RPMI7951 (cell line): ENCODE data around the gene HSPA9. TPM values are rescaled to one million over a fixed set of nuclear protein-coding genes. Genes with fewer than 3 reads are reported as not detected.
"Not testable (repeated sequence)": the region's sequence is repeated elsewhere in the genome, so short reads cannot be mapped to it uniquely, and the experiment has no call there.

ENCODE experiments used
- DNase-seq: peaks from one replicate; pipeline ENCODE4 v3.0.0-alpha.2; 2012; ENCODE audit warnings: low read depth
- total RNA-seq: library from RNA; depleted of rRNA; stranded (reverse); fragments of >200 nt; shearing (Covaris generic); gene quantifications from 2 replicates; pipeline ENCODE4 v1.2.3, GENCODE V29; 2014; rRNA removed

The HSPA9 gene
- total RNA-seq, 1 experiment from 2014 or later = 172 TPM

DNA sequence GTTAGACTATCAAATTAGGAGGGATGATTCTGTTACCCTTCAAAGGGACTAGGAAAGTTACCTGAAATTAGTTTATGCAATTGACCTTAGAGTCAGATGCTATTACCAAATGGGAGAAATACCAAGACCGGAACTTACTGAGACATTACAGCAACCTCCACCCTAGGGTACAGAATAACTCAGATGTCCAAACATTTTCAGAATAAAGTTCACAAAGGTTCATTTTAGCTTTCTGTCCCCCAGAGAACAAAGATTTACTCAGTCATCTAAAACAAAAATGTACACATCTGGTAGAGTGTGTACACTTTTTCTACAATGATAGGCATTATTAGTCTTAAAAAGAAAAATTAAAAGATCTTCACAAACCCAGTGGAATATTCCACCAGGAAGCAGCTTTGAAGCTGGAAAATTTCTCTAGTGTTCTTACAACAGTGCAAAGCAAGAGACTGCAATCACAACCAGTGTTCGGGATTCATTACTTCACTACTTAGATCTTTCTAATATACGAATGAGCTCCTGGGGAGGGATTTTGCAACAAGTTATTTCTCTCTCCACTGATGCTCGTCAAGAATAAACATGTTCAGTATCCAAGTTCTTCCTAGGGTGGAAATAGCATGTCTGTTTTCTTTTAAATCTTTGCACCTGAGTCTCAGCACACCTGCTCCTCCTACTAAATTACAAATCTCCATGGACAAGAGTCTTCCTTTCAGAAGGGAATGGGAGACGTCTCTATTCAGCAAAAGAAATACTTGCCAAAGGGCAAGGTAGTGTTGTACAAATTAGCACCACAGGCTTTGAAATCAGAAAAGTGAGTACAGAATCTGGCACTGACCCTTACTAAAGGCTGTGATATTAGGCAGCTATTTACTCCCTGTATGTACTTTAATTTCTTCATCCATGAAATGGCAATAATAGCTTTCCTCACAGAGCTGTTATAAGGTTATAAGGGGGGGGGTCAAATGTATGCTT, 40.9 kb downstream of the HSPA9 start:
- no peak for DNase-seq

- DNase-seq = no peak
Measured at GRCh38 chr5:138529812-138530211, 45.4 kb downstream of the HSPA9 start.

- DNase-seq = no peak
Measured at GRCh38 chr5:138528744-138529469, 46.3 kb downstream of the HSPA9 start.

- no peak for DNase-seq
Measured at GRCh38 chr5:138528208-138528607, 47.0 kb downstream of the HSPA9 start.

GRCh38 chr5:138527170-138527569, 48.0 kb downstream of the HSPA9 start:
- no peak for DNase-seq

DNA sequence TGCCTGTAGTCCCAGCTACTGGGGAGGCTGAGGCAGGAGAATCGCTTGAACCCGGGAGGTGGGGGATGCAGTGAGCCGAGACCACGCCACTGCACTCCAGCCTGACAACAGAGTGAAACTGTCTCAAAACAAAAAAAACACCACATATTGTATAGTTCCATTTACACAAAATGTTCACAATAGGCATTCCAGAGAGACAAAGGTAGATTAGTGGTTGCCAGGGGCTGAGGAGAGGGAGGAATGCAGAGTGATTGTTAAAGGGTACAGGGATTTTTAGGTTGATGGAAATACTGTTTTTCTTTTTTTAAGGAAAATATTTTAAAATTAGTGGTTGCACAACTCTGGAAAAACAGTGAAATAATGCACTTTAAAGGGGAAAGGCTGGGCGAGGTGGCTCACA, 51.8 kb downstream of the HSPA9 start:
- no peak for DNase-seq

DNA sequence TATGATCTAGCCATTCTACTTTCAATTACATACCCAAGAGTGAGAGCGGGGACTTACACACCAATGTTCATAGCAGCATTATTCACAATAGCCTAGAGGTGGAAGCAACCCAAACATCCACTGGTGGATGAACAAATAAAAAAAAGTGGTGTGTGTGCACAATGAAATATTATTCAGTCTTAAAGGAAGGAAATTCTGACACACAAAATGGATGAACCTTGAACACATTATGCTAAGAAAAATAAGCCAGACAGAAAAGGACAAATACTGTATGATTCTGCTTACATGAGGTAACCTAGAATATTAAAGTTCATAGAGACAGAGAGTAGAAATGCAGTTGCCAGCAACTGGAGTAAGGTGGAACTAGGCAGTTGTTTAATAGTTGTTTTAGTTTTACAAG, 54.2 kb downstream of the HSPA9 start:
- no peak for DNase-seq

- no peak for DNase-seq
Measured at GRCh38 chr5:138517437-138517836, 57.8 kb downstream of the HSPA9 start.

GRCh38 chr5:138515556-138516245, 59.5 kb downstream of the HSPA9 start:
- no peak for DNase-seq

DNA sequence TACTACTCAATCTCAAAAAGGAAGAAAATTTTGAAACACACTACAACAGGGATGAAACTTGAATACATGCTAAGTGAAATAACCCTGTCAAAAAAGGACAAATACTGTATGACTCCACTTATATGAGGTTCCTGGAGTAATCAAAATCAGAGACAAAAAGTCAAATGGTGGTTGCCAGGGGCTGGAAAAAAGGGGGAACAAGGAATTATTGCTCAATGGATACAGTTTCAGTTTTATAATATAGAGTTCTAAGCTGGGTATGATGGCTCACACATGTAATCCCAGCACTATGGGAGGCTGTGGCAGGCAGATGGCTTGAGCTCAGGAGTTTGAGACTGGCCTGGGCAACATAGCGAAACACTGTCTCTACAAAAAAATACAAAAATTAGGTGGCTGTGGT, 61.2 kb downstream of the HSPA9 start:
- no peak for DNase-seq

DNA sequence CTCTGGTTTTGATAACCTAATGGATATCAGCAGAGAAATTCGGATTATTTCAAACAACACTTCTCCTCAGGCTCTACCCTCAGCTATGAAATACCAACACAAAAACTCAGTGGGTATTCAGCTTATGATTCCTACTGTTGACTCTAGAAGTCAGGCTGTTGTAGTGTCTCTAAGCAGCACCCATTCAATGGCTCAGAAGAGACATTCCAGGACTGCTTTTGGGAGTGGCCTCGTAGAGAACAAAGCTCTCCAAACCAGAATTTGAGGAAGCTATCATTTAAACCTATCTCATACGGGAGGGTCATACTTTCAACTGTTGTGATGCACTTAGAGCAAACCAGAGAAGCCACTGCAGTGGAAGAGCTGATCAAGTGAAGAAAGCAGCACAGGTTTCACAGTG, 66.2 kb downstream of the HSPA9 start:
- no peak for DNase-seq

DNA sequence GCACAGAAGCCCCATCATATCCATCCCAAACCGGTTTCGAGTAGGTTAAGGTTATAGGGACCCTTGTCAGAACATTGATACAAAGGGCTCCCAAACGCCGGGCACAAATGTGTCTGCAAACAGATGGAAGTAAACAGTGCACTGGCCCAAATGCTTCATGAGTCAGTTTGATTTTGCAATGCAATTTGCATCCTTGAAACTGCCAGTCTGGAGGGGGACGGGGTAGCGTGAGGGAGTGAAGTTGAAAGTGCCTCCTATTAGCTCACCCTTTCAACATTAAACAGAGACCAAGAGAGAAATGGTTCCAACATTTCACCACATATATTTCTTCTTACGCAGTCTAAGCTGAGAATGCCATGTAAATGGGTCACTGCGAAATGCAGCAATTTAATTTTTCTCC, 67.7 kb downstream of the HSPA9 start:
- DNase-seq = not testable (repeated sequence)

DNA sequence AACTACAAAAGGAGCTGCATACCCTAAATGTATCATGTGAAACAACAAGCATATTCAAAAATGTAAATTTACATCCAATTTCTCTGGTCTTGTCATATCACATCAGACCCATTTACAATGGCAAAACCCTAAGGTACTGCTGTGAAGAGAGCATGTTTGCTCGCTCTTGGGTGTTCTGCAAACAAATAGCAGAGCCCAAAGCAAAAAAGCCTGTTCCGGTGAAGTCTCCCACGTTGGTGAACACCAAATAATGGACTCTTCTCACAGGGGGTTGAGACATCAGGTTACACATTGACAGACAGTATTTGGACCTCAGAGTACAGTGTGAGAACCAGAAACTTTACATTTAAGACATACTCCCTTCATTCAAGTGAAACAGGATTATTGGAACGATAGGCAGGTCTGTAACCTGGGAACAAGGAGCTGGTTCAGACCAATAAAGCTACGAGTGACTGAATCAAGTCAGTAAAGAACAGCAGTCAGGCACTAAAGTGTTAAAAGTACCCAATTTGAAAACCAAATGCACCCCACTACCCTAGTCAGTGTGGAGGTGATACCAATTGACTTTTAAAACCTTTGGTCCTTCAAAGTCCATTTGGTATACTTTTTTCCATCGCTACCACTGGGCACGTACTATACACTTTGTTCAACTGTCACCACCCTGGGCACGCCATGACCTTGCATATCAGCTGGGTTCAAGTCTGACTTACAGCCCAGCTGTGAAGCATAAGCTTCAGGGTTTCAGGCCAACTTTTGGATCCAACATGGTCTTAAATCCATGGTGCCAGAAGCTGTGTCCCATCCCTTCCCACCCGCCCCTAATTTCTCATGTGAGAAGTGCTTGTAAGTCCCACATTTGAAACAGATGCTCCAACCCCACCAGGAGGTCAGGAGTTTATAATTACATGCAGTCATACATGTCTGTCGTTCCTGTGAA, 68.6 kb downstream of the HSPA9 start:
- no peak for DNase-seq

- no peak for DNase-seq
Measured at GRCh38 chr5:138504799-138505198, 70.4 kb downstream of the HSPA9 start.

Other genes starting within 250 kb of the HSPA9 start
- 24.4 and 28.3 TPM in 2 replicates for gene CDC25C, start 243.6 kb downstream of the HSPA9 start, total RNA-seq
- gene FAM53C, start 237.1 kb downstream of the HSPA9 start, total RNA-seq = 34.8 and 35.1 TPM in 2 replicates
- gene KDM3B, start 222.7 kb downstream of the HSPA9 start, total RNA-seq = 20.7 and 24.0 TPM in 2 replicates
- 5.5 and 10.3 TPM in 2 replicates for gene REEP2, start 136.3 kb downstream of the HSPA9 start, total RNA-seq
- 1.1 and 1.7 TPM in 2 replicates for gene EGR1, start 109.9 kb downstream of the HSPA9 start, total RNA-seq
- gene ETF1, start 32.2 kb downstream of the HSPA9 start, total RNA-seq = 75.7 and 88.3 TPM in 2 replicates
- 243 and 244 TPM in 2 replicates for gene CTNNA1, start 178.0 kb upstream of the HSPA9 start, total RNA-seq